Measurements from ENCODE around the gene SLC8A1.

The SLC8A1 gene

DNA sequence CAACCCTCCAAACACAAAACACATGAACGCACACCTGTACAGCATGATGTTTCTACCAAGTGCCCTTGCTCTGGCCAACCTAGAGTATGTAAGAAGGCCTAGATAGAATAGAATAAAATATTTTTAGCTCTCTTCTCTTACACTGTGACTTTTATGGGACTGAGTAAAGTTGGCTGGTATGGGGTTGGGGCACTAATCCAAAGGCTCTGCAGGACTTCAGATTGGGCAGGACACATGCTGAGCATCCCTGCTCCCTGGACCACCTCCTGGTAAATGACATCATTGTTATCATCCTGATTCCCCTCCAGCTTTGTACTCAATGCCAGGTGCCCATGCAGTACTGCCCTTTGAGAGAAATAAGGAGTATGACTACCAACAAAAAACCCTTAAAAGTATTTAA lies 322.2 kb downstream of the SLC8A1 start:
- no peak for DNase-seq

DNA sequence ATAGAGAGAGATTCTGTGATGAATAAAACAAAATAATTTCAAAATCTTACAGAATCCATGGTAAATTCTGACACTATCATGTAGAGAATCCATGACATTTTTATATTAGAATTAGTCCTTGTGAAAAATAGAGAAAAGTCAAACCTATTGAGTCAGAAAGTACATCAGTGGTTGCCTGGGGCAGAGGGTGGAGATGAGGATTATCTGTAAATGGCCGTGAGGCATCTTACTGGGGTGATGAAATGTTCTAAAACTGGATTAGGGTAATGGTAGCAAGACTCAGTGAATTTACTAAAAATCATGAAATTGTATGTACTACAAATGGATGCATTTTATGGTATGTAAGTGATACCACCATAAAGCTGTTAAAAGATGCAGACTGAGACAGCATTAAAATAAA lies 323.1 kb downstream of the SLC8A1 start:
- DNase-seq, result no peak

DNA sequence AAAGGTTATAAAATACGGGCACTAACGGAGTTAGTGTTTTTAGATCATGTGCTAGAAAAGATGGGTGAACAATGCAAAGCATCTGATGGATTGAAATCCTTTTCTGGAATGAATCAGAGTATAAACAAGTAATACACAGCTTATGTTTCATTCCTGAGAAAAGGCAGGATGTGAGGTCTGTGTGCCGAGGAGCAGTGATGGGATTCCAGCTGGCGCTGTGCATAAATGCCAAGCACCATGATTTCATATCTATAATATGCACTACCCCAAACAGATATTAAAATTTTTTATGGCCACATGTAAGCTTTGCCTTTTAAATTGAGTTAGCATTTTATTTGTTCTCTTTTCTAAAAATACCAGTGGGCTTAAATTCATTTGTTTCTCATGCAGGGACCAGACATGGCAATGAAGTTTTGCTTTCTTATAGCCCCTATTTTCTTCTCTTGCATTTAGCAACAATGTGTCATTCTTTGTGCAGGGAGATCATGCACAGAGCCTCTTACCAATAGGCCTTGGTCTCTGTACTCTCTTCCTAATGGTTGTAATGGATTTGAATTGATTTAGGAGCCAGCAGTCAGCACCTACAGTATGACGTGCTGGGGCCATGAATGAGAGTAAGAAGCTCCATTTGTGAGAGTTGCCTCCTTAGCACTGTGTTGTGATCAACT lies 323.9 kb downstream of the SLC8A1 start:
- DNase-seq, result no peak

DNA sequence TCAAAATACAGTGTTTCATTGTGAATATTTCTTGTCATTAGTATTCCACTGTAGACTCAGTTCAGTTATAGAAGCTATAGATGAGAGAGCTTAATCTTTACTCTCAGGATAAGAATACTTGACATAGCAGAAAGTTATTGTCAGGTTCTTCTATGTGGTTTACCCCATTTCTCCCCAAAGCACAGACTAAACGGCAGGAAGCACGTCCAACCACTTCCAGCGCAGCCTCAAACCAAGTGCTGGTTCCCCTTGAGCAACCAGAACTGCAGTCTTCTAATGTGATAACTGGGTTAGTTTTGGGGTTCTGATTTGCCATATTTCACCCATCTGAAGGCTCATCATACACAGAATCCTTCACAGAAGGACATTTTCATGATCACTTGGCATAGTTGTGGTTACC lies 324.7 kb downstream of the SLC8A1 start:
- DNase-seq, result no peak

DNA sequence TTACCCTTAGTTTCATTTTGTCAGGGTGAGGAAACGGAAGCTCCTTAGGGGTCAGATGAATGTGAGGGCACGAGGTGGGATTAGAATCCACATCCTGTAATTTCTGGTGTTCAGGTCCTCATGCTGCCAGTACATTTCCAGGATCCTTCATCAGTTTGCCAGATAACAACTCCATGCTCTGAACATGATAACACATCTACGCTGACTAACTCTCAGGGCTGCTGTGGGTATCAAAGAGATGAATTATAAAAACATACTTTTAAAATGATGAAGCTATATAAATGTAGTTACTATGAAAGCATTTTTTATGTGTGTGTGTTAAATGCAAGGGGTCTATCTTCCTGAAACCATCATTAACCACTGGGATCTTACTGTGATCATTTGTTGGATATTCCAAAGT lies 325.9 kb downstream of the SLC8A1 start:
- no peak for DNase-seq

DNA sequence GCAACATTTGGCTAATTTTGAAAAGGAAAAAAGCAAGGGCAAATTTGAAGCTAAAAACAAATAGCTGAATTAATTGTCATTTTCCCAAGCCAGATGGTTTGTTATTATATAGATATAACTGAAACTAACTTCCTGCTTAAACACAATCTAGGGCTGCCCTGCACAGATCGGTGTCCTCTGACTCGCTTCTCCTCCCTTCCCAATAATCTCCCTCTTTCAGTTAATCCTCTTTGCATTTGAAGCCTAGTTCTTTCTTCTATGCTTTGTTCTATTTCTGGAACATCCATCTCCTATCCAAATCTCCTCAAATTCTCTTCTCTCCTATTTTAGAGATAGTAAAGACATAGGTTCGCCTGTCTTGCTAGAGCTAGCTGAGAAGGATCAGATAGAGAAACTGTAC lies 328.1 kb downstream of the SLC8A1 start:
- DNase-seq, result no peak

DNA sequence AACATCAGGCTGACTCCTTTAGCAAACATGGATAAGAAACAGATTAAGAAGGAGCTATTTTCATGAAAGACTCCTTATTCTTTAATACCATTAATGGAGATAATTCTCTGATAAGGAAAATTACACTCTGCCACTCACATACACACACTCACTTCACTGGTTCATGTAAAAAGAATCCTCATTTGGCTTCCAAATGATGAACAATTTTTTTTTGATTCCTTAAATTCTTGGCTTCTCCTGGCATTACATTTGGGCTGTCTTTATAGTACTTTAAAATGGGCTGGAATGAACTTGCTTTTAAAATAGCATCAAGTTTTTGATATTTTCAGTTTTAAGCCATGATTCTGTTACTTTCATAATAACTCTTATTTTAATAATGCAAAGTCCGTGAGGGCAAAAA lies 328.6 kb downstream of the SLC8A1 start:
- no peak for DNase-seq

DNA sequence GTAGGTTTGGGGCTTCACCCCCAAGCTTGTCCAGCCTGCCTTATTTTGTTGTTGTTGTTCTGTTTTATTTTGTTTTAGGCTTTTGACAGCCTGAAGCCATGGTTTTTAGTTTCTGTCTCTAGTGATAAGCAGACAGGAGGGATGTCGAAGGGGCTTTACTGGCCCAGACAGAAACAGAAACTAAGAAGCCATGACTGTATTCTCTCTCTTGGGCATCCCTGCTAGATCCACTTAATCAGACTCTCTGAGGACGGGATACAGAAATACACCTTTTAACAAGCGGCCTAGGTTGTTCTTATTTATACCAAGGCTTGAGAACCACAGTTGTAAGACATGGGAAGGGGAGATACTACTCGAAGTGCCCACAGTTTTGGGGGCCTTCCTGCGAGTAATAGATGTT lies 330.9 kb downstream of the SLC8A1 start:
- DNase-seq, result no peak

DNA sequence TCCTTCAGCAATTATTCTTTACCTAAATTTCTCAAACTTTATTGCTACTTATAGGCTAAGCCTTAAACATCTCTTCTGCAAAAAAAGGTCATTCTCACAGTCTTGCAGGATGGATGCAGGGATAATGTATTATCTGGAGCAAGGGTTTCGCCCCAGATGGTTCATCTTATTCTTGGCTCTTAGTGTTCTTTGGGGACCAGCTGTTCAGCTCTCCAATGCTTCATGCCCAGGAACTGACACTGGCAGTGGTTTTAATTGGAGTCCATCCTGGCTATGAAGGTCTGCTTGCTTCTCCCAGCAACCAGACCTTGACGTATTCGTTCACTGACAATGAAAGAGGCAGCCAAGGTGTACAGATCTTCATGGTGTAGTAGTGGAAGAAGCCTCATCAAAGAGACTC lies 331.9 kb downstream of the SLC8A1 start:
- DNase-seq, result no peak

DNA sequence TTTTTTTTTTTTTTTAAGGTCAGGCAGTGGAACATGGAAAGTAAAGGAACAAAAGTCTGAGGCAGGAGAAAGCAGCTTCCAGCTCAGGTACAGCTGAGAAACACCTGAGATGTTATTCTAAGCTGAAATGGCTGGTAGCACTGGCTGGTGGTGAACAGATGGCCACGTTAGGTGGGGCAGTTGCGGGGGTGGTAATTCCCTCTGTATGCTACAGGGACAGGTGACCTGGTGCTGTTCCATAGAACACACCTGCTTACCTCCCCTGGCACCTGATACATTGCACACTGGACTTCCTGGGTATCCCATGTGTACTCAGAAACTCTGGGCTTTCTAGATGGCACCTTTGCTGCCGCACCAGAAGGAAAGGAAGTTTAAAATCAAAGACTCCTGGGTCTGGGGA lies 333.3 kb downstream of the SLC8A1 start:
- DNase-seq, result no peak

DNA sequence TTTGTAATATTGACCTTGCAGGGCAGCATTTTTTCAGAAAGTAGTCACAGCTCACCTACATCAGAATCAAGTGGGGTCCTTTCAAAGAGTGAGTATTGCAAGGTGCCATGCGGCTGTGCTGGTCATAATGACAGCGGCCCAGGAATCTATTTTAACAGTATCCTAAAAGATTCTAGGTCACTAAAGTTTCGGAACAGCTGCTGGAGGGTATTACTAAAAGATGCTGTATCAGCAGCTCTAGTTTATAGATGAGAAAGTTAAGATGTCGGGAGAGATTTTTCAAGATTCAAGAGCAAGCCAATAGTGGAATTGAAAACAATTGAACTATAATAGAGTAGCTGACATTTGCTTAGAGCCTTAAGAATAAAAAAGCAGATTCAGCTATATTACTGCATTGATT lies 336.0 kb downstream of the SLC8A1 start:
- no peak for DNase-seq

DNA sequence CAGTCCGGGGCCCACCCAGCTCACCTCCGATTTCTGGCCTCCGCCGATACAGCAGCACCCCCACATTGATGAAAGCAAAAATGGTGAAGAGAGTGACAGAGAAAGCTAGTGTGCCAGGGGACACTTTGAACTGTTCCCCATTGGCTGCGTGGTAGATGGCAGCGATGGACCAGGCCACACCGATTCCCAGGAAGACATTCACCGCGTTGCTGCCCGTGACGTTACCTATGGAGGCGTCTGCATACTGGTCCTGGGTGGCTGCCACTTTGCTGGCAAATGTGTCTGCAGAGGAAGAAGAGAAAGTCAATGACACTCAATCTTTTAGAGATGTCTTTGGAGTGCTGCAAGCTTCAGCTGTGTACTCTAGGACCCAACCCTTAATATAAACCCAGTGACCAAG lies 336.5 kb downstream of the SLC8A1 start:
- DNase-seq, result no peak

DNA sequence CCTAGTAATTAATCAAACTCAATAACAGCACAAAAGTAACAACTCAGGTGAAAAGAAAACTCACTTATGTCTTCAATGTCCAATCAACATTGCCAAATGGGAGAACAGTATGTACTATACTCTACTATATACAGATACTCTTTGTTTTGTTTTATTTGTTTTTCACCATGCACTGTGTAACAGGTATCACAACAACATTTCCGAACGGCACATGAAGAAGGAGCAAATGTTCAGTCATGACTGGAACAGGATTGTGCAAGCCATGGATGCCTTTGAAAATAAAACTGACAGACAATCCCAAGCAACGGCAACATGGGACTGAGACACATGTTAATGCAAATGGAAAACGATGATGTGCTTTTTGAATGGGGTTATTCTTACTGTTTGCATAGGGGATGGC lies 337.9 kb downstream of the SLC8A1 start:
- no peak for DNase-seq

DNA sequence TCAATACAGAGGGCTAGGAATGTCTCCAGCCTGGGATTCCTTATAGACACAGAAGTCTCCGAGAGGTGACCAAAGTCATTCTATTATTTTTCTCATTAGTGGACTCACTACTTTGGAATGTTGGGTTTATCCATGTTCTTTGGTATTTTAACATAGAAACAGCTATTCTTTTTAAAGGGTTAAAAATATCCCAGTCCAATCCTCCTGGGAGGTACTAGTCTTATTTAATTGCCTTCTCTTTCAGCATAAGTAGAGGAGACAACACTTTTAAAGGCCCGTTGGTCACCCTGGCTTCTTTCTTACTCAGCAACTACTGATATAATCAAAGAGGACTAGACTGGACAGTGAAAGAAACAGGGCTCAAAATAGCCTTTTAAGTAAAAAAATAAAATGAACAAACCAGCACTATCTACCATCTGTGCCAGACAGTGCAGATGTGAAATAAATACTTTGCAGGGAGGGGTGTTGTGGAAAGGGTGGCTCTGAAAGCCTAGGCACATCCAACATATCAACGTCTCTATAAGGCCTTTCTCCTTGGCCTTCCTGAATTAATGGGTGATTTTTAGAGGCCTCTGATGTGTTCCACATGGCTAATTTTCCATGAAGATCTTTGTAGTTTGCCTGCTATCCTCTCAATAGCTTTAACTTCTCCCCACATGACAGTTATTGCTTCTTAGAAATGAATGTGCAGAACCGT lies 338.5 kb downstream of the SLC8A1 start:
- DNase-seq, result no peak

DNA sequence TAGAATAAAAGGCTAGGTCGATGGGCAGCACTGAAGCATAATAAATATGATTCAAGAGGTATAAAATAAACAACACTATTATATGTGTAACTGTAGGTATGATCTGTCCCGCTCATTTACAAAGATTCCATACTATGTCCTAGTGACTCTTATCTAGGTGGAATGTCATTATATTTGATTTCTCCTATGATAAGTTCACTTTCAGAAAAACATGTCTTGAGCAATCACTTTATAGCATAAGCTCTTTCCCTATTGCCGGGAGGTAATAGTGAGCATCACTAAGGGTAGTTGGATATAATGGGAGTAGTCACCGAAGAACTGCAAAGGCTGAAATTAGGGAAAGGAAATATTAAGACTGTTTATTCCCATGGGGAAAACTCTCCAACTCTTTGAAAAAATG lies 342.5 kb downstream of the SLC8A1 start:
- no peak for DNase-seq

DNA sequence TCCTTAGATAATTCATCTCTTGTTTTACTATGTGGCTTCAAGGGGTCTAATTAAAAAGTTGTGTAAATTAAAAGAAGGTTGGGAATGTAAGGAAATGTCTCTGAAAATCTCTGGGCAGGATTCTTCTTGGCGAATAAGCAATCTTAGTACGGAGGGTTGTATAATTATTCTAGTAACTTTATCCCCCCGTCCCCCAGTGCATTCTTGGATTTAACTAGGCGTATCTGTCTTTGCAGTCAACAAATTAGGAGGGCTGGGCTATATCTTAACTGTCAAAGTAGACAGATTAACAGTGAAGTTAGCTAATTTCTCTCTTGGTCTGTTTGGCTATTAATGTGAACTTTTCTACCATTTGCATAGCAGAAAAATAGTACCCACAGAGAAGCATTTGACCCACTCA lies 343.0 kb downstream of the SLC8A1 start:
- no peak for DNase-seq

DNA sequence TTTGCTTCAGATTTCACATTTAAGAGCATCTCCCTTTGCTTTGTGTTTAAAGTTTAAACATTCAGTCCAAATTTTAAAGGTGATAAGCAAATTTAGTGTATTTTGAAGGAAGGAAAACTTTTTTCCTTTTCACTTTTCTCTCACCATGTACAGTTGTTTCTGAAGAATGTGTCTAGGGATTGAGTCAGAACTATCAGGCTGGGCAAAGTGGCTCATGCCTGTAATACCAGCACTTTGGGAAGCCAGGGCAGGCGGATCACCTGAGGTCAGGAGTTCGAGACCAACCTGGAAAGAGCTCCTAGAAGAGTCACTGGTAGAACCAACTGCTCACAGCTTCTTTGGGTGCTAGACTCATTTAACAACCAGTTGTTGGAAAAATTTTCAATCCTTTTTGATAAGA lies 345.8 kb downstream of the SLC8A1 start:
- DNase-seq, result no peak

DNA sequence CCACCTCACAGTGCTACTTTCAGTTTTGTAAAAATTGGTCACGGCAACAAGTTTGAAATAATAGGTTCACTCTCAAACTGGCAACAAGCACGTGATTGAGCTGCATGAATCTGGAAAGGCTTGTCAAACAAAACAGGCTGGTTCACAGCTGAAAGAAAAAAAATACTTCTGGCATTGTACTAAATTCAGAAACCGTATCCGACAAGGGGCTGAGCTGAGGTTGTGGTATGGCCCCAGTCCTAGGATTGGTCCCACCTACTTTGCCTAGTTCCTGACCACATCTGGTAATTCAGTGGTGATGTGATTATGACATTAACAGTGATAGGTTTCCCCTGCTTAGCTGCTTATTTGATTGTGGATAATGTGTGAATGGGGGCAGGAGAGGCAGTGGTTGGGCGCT lies 346.3 kb downstream of the SLC8A1 start:
- DNase-seq, result no peak

DNA sequence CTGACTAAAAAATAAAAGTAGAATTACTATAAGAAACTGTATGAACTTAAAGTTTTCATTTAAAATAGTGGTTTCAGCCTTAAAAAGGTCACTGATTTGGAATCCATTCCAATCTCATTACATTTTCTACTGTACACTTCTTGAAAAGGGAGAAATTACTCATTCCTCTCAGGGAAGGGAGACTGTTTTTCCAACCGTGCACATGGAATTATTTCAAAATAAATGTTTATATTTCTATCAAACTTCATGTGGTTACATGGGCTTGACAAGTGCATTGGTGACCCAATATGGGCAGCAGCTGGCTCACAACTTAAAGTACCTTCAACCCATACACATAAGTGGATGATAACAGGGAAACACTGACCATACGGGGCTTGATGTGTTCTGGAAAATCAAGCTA lies 348.3 kb downstream of the SLC8A1 start:
- no peak for DNase-seq

DNA sequence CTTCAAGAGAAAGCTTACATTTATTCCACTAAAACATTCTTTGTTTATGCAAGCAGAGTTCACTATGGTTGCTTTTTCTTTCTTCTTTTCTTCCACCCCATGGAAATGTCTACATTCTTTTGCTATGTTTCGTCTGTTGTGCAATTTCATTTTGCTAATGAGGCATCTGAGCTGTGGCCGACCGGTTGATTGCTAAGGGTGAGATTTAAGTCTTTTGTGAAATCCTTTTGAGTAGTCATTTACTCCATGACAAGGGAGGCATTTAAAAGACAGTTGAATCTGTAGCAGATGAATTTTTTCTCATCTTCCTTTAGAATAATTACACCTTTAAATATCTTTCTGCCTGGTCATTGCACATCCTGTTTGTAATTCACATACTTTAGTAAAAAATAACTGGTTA lies 348.7 kb downstream of the SLC8A1 start:
- DNase-seq, result no peak

DNA sequence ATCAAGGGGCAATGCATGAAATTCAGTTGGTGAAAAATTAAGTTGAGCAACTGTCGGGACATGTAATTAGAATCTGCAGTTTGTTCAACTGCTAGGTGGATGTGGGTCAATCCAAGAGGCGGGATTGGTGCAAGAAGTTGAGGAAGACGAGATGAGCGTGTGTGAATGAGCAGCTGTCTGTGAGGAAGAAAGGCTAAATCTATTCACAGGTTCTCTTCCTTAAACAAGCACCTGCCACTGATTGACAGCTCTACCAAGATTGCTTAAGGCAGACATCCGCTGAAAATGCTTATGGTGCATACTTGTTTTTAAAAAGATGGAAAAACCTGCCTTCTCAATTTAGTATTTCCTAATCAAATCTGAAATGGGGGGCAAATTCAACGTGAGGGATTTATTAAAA lies 349.4 kb downstream of the SLC8A1 start:
- DNase-seq, result no peak

DNA sequence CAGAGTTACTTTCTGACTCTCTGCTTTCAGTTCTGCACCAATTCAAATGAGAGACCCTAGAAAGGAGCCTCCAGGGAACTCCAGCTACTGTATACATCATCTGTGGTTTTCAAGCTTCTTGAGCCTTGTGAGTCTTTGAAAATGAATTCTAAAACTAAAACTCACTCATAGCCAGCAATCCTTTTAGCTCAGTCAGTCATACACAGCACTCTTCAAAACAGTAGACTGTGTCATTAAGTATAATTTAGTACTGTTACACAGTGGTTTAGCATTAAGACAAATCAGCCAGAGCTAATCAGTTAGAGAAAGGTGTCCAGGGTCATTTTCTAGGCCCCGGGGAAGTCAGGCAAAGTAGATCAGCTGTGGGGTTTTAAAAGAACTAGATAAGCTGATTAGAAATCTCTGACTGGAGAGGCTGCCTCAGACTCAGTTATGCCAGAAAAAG lies 350.7 kb downstream of the SLC8A1 start:
- no peak for DNase-seq

DNA sequence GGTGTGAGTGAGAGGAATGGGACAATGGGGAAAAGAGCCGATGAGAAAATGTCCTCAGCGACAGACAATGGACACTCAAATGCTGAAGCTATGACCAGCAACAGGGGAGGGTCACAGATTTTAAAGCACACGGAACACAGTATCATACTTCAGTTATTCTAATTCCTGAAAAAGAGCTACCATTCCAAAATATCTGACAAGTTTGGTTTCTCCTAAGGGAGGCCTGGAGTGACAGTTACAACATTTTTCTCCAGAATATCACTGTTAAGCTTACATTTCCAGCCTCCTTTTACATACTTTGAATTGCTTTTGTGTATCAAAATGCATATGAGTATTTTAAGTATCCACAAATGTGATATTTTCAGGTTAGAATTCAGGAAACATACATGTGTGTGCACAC lies 351.2 kb downstream of the SLC8A1 start:
- no peak for DNase-seq

DNA sequence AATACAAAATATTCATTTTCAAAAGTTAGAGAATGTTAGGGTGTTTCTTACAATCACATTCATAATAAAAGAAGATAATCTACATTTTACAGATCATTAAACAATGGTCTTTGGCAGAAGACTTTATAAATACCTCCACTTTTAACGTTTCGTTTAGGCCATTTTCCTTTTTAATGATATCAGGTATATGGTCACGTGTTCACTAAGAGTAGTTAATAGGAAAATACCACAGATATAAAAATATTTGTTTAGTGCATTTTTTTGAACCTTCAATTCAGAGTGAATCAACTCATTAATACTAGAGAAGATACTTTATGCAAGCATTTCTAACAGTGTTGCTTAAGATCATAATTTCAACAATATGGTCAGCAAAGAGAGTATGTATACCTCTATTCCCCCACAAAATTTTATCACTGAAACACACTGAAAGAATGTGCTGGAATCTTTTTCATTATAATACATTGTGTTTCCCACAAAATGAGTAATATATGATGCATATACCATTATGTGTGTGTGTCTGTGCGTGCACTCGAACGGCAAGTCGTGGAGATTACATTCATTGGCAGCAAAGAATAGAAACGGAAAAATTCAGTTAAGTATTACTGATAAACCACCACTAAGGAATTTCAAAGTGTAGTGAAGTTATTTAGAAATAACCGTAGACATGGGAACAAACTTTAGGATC lies 353.0 kb downstream of the SLC8A1 start:
- DNase-seq, result no peak
